GM21737 (cell line): ENCODE measurements around the gene EPHA7.

ENCODE experiments used
- ATAC-seq: cut with Tn5 transposase; IDR thresholded peaks from one replicate; pipeline ENCODE4 v1.9.1; 2021; ENCODE audit warnings: mild to moderate bottlenecking, moderate library complexity; ENCODE audit not compliant: unreplicated experiment

EPHA7 gene

GRCh38 chr6:93394471-93394870, 24.9 kb downstream of the EPHA7 start:
- no peak for ATAC-seq

GRCh38 chr6:93393554-93394074, 25.7 kb downstream of the EPHA7 start:
- no peak for ATAC-seq

GRCh38 chr6:93392797-93393196, 26.6 kb downstream of the EPHA7 start:
- no peak for ATAC-seq

GRCh38 chr6:93391965-93392364, 27.4 kb downstream of the EPHA7 start:
- ATAC-seq, result no peak

- ATAC-seq, result no peak
These were observed 30.2 kb downstream of the EPHA7 start for GRCh38 chr6:93389192-93389591.

GRCh38 chr6:93388070-93388469, 31.3 kb downstream of the EPHA7 start:
- no peak for ATAC-seq

- ATAC-seq, result no peak
These were observed 43.3 kb downstream of the EPHA7 start for GRCh38 chr6:93376026-93376540.

GRCh38 chr6:93373445-93373844, 45.9 kb downstream of the EPHA7 start:
- ATAC-seq, result no peak

GRCh38 chr6:93371756-93372155, 47.6 kb downstream of the EPHA7 start:
- no peak for ATAC-seq

GRCh38 chr6:93369586-93370134, 49.7 kb downstream of the EPHA7 start:
- ATAC-seq, result no peak

GRCh38 chr6:93366506-93366905, 52.9 kb downstream of the EPHA7 start:
- ATAC-seq, result no peak

- ATAC-seq, result no peak
These were observed 53.9 kb downstream of the EPHA7 start for GRCh38 chr6:93365445-93365844.

GRCh38 chr6:93358435-93358834, 60.9 kb downstream of the EPHA7 start:
- no peak for ATAC-seq

GRCh38 chr6:93352604-93353003, 66.8 kb downstream of the EPHA7 start:
- no peak for ATAC-seq

- ATAC-seq, result no peak
These were observed 68.1 kb downstream of the EPHA7 start for GRCh38 chr6:93351222-93351621.

GRCh38 chr6:93350774-93351173, 68.6 kb downstream of the EPHA7 start:
- ATAC-seq, result no peak

- ATAC-seq, result no peak
These were observed 75.0 kb downstream of the EPHA7 start for GRCh38 chr6:93344333-93344835.

- ATAC-seq, result no peak
These were observed 75.9 kb downstream of the EPHA7 start for GRCh38 chr6:93343476-93343875.

GRCh38 chr6:93341900-93342613, 77.3 kb downstream of the EPHA7 start:
- no peak for ATAC-seq

- no peak for ATAC-seq
These were observed 81.5 kb downstream of the EPHA7 start for GRCh38 chr6:93337772-93338394.

GRCh38 chr6:93337014-93337413, 82.3 kb downstream of the EPHA7 start:
- ATAC-seq, result no peak
